GM10847 (cell line): ENCODE results near the gene CST6.

Experiments used
- POLR2A ChIP-seq: IDR thresholded peaks from 2 replicates; pipeline ENCODE4 v1.6.1; 2011; ENCODE audit not compliant: insufficient read length; ENCODE audit errors: extremely low read depth

Gene CST6

GRCh38 chr11:66011785-66012303, at the start of gene CST6:
Gene CST6 (plus strand): TSS chr11:66012008. CDS start chr11:66012045, 37 bp downstream.
- TF ChIP-seq POLR2A, result no peak

GRCh38 chr11:65962141-65962564, 49.7 kb upstream of the CST6 start:
- TF ChIP-seq POLR2A, result no peak

GRCh38 chr11:65964906-65965305, 46.9 kb upstream of the CST6 start:
- TF ChIP-seq POLR2A, result no peak

GRCh38 chr11:65965986-65966762, 45.6 kb upstream of the CST6 start:
- no peak for TF ChIP-seq POLR2A

- no peak for TF ChIP-seq POLR2A
Measured at GRCh38 chr11:65967329-65967934, 44.4 kb upstream of the CST6 start.

GRCh38 chr11:65968600-65969482, 43.0 kb upstream of the CST6 start:
- TF ChIP-seq POLR2A, result no peak

GRCh38 chr11:65972116-65972515, 39.7 kb upstream of the CST6 start:
- TF ChIP-seq POLR2A, result no peak

GRCh38 chr11:65973439-65974110, 38.2 kb upstream of the CST6 start:
- TF ChIP-seq POLR2A, result no peak

GRCh38 chr11:65975771-65976170, 36.0 kb upstream of the CST6 start:
- TF ChIP-seq POLR2A, result no peak

- no peak for TF ChIP-seq POLR2A
Measured at GRCh38 chr11:65976216-65977176, 35.3 kb upstream of the CST6 start.

GRCh38 chr11:65977621-65978390, 34.0 kb upstream of the CST6 start:
- no peak for TF ChIP-seq POLR2A

GRCh38 chr11:65978391-65979238, 33.2 kb upstream of the CST6 start:
- TF ChIP-seq POLR2A, result no peak
